HCT116 (cell line): ENCODE data around the gene UTP18.

Source experiments
- CBX3 ChIP-seq: IDR thresholded peaks from 2 replicates; pipeline ENCODE4 v1.6.1; 2012; ENCODE audit warnings: low read depth
- CEBPB ChIP-seq: IDR thresholded peaks from 2 replicates; pipeline ENCODE4 v1.6.1; 2012; ENCODE audit warnings: low read depth
- EGR1 ChIP-seq: IDR thresholded peaks from 2 replicates; pipeline ENCODE4 v1.6.1; 2012; ENCODE audit warnings: low read depth
- EZH2 ChIP-seq: fragments of 200-600 bp; sonication (generic); IDR thresholded peaks from 2 replicates; pipeline ENCODE4 v1.6.1; 2017; ENCODE audit warnings: antibody characterized with exemption, mixed run types
- EZH2phosphoT487 ChIP-seq: fragments of 200-600 bp; IDR thresholded peaks from 2 replicates; pipeline ENCODE4 v1.6.1; 2018; ENCODE audit warnings: antibody characterized with exemption, borderline replicate concordance
- FOSL1 ChIP-seq: IDR thresholded peaks from 2 replicates; pipeline ENCODE4 v1.6.1; 2012; ENCODE audit warnings: low read depth
- POLR2A ChIP-seq: IDR thresholded peaks from 2 replicates; pipeline ENCODE4 v1.7.0; 2011; ENCODE audit warnings: borderline replicate concordance; ENCODE audit not compliant: insufficient read depth, insufficient read length; ENCODE audit errors: extremely low read depth
- RAD21 ChIP-seq: IDR thresholded peaks from 2 replicates; pipeline ENCODE4 v1.6.1; 2012; ENCODE audit warnings: low read depth, mild to moderate bottlenecking
- SP1 ChIP-seq: IDR thresholded peaks from 2 replicates; pipeline ENCODE4 v1.6.1; 2012; ENCODE audit warnings: low read depth
- SRF ChIP-seq: IDR thresholded peaks from 2 replicates; pipeline ENCODE4 v1.6.1; 2012; ENCODE audit warnings: low read depth
- YY1 ChIP-seq: IDR thresholded peaks from 2 replicates; pipeline ENCODE4 v1.6.1; 2011; ENCODE audit warnings: low read length, low read depth, moderate library complexity, mild to moderate bottlenecking; ENCODE audit not compliant: insufficient replicate concordance; ENCODE audit errors: extremely low read depth
- ZFX ChIP-seq: fragments of 450-650 bp; IDR thresholded peaks from 2 replicates; pipeline ENCODE4 v1.6.1; 2017
- TF ChIP-seq, protein P1 (sequence below), 3 experiments: fragments of 200-600 bp in 1 of 3; sonication (generic) in 1 of 3; IDR thresholded peaks in 2 of 3; conservative IDR thresholded peaks in 1 of 3; 2 replicates each; pipeline ENCODE4 v1.5.1; 2012 to 2017; ENCODE audit warnings: low read depth in 2 of 3, low read length in 2 of 3, antibody characterized with exemption in 1 of 3, borderline replicate concordance in 1 of 3, control low read depth in 1 of 3, mild to moderate bottlenecking in 1 of 3, mixed read lengths in 1 of 3, mixed run types in 1 of 3, moderate library complexity in 1 of 3; ENCODE audit not compliant: insufficient read depth in 1 of 3
- TF ChIP-seq, protein P2 (sequence below): IDR thresholded peaks from 2 replicates; pipeline ENCODE4 v1.6.1; 2011; ENCODE audit warnings: mild to moderate bottlenecking, low read length, moderate library complexity; ENCODE audit not compliant: insufficient replicate concordance; ENCODE audit errors: extremely low read depth

DNA sequence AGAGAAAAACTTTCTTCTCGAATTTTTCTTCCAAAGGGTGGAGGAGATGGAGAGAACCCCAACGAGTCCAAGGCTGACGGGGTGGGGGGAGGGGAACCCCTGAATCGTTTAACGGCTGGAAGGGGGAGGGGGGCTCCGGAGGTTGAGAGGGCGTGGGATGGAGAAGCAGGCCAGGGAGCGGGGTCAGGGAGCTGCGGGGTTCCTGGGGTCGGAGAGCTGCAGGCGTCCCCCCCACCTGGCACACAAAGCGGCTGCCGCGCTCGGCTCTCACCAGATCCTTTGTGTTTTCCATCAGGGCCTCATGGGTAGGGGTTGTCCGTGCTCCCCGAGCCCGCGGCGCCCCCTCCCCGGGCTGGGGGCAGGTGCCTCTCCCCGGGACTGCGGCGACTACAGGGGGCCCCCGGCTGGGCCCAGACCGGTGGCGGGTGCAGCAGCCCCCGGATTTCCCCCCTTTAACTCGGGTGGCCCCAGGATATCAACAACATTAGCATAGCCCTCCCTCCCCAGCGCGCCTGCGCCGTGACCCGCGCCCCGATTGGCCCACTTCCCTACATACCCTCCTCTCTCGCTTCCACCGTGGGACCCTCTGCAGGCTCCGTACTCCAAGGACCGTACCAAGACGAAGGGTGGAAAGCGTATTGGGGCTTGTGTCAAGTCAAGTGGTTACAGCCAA is 646 bp upstream of the UTP18 start, which contains the start of gene MBTD1:
- TF ChIP-seq, protein P1, sequence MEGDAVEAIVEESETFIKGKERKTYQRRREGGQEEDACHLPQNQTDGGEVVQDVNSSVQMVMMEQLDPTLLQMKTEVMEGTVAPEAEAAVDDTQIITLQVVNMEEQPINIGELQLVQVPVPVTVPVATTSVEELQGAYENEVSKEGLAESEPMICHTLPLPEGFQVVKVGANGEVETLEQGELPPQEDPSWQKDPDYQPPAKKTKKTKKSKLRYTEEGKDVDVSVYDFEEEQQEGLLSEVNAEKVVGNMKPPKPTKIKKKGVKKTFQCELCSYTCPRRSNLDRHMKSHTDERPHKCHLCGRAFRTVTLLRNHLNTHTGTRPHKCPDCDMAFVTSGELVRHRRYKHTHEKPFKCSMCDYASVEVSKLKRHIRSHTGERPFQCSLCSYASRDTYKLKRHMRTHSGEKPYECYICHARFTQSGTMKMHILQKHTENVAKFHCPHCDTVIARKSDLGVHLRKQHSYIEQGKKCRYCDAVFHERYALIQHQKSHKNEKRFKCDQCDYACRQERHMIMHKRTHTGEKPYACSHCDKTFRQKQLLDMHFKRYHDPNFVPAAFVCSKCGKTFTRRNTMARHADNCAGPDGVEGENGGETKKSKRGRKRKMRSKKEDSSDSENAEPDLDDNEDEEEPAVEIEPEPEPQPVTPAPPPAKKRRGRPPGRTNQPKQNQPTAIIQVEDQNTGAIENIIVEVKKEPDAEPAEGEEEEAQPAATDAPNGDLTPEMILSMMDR (IDR thresholded peaks at IDR 0.05 in 2 of 3, conservative IDR thresholded peaks at IDR 0.05 in 1 of 3; ENCODE audit: borderline replicate concordance in 1 of 3, insufficient read depth in 1 of 3, low read depth in 2 of 3, low read length in 2 of 3) = no peak
- TF ChIP-seq RAD21 (no peak), EZH2 (no peak), CEBPB (no peak), SRF (no peak), YY1 (no peak), SP1 (no peak), POLR2A (peak; percentile 31), EGR1 (no peak), EZH2phosphoT487 (no peak), FOSL1 (no peak), CBX3 (no peak), ZFX (no peak)
- TF ChIP-seq, protein P2, sequence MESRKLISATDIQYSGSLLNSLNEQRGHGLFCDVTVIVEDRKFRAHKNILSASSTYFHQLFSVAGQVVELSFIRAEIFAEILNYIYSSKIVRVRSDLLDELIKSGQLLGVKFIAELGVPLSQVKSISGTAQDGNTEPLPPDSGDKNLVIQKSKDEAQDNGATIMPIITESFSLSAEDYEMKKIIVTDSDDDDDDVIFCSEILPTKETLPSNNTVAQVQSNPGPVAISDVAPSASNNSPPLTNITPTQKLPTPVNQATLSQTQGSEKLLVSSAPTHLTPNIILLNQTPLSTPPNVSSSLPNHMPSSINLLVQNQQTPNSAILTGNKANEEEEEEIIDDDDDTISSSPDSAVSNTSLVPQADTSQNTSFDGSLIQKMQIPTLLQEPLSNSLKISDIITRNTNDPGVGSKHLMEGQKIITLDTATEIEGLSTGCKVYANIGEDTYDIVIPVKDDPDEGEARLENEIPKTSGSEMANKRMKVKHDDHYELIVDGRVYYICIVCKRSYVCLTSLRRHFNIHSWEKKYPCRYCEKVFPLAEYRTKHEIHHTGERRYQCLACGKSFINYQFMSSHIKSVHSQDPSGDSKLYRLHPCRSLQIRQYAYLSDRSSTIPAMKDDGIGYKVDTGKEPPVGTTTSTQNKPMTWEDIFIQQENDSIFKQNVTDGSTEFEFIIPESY = peak; percentile 84
